DND-41 (cell line): ENCODE data around the gene COL6A2.
"Not testable (repeated sequence)": the region's sequence is repeated elsewhere in the genome, so short reads cannot be mapped to it uniquely, and the experiment has no call there.

Experiments used
- ATAC-seq: fragments of 200-7000 bp; cut with Tn5 transposase; 3 replicates; pipeline ENCODE4 v1.9.1; 2021; ENCODE audit warnings: low read depth; ENCODE audit not compliant: insufficient read depth
- DNase-seq: peaks from one replicate; pipeline ENCODE4 v3.0.0-alpha.2; 2020
- H2AFZ ChIP-seq: 2 replicates; pipeline ENCODE4 v1.6.0; 2012; ENCODE audit warnings: low read depth, low read length
- H3K27ac ChIP-seq: 2 replicates; pipeline ENCODE4 v1.5.1; 2012; ENCODE audit warnings: low read length, inconsistent platforms
- H3K27me3 ChIP-seq: fragments of 200-600 bp; sonication (generic); 2 replicates; pipeline ENCODE4 v1.6.0; 2012; ENCODE audit warnings: low read length, mild to moderate bottlenecking, inconsistent platforms; ENCODE audit not compliant: insufficient read depth, poor library complexity
- H3K36me3 ChIP-seq: 2 replicates; pipeline ENCODE4 v1.5.1; 2012; ENCODE audit warnings: low read length, inconsistent platforms; ENCODE audit not compliant: insufficient read depth
- H3K4me1 ChIP-seq: 2 replicates; pipeline ENCODE4 v1.5.1; 2012; ENCODE audit warnings: mild to moderate bottlenecking, low read length; ENCODE audit not compliant: insufficient read depth
- H3K4me2 ChIP-seq: 2 replicates; pipeline ENCODE4 v1.6.0; 2012; ENCODE audit warnings: mild to moderate bottlenecking, moderate library complexity, low read length, inconsistent platforms; ENCODE audit not compliant: insufficient read depth
- H3K4me3 ChIP-seq, 2 experiments: fragments of 200-600 bp in 1 of 2; shearing (Covaris generic) in 1 of 2; 2 replicates each; pipeline ENCODE4 v1.5.1; 2012 to 2016; ENCODE audit warnings: inconsistent platforms in 2 of 2, low read length in 2 of 2, mild to moderate bottlenecking in 2 of 2, low read depth in 1 of 2, moderate library complexity in 1 of 2
- H3K79me2 ChIP-seq: 2 replicates; pipeline ENCODE4 v1.6.0; 2012; ENCODE audit warnings: low read length, inconsistent platforms; ENCODE audit not compliant: insufficient read depth
- H3K9ac ChIP-seq: 2 replicates; pipeline ENCODE4 v1.6.0; 2012; ENCODE audit warnings: low read depth, mild to moderate bottlenecking, inconsistent platforms, low read length, moderate library complexity
- H3K9me3 ChIP-seq: 2 replicates; pipeline ENCODE4 v1.5.1; 2012; ENCODE audit warnings: low read length, moderate library complexity, mild to moderate bottlenecking, inconsistent platforms; ENCODE audit not compliant: insufficient read depth, severe bottlenecking
- H4K20me1 ChIP-seq: 2 replicates; pipeline ENCODE4 v1.6.0; 2012; ENCODE audit warnings: low read length; ENCODE audit not compliant: insufficient read depth
- CTCF ChIP-seq: IDR thresholded peaks from 2 replicates; pipeline ENCODE4 v1.5.1; 2012; ENCODE audit warnings: borderline replicate concordance, low read length, moderate library complexity, mild to moderate bottlenecking; ENCODE audit not compliant: poor library complexity, severe bottlenecking; ENCODE audit errors: extremely low read depth
- EZH2 ChIP-seq: IDR thresholded peaks from 3 replicates; pipeline ENCODE4 v1.6.1; 2012; ENCODE audit warnings: borderline replicate concordance, low read depth, mild to moderate bottlenecking, moderate library complexity, low read length, inconsistent platforms; ENCODE audit not compliant: severe bottlenecking

COL6A2 gene

GRCh38 chr21:46173573-46173972 lies 75.7 kb downstream of the COL6A2 start:
- H3K79me2 ChIP-seq: no peaks in the 10 kb centered on the region
- no peaks in the 10 kb centered on the region for H4K20me1 ChIP-seq
- H3K27ac ChIP-seq: no peak overlapping the region
- no peak overlapping the region for H3K4me2 ChIP-seq
- H3K4me1 ChIP-seq: no peaks in the 10 kb centered on the region
- no peak overlapping the region for H3K9ac ChIP-seq
- no peak overlapping the region for H2AFZ ChIP-seq
- no peaks in the 10 kb centered on the region for H3K27me3 ChIP-seq
- no peaks in the 10 kb centered on the region for H3K9me3 ChIP-seq
- H3K36me3 ChIP-seq: no peaks in the 10 kb centered on the region
- TF ChIP-seq EZH2 (no peak), CTCF (no peak)
- DNase-seq: no peak
- ATAC-seq: no peak
- no peak overlapping the region for H3K4me3 ChIP-seq

- H3K36me3 ChIP-seq, ATAC-seq, H3K27ac ChIP-seq, DNase-seq, H3K9me3 ChIP-seq, H2AFZ ChIP-seq, H3K4me1 ChIP-seq, H4K20me1 ChIP-seq, H3K9ac ChIP-seq, H3K4me2 ChIP-seq, H3K27me3 ChIP-seq, H3K4me3 ChIP-seq, H3K79me2 ChIP-seq: not testable (repeated sequence)
Observed at GRCh38 chr21:46176443-46177129, 78.7 kb downstream of the COL6A2 start.

GRCh38 chr21:46178961-46179360 lies 81.0 kb downstream of the COL6A2 start:
- no peak overlapping the region for H3K9ac ChIP-seq
- no peaks in the 10 kb centered on the region for H3K4me1 ChIP-seq
- H3K27me3 ChIP-seq: no peaks in the 10 kb centered on the region
- no peak overlapping the region for H3K4me2 ChIP-seq
- H3K36me3 ChIP-seq: no peaks in the 10 kb centered on the region
- H3K9me3 ChIP-seq: no peaks in the 10 kb centered on the region
- H2AFZ ChIP-seq: no peak overlapping the region
- DNase-seq (no peak), ATAC-seq (no peak)
- no peak overlapping the region for H3K27ac ChIP-seq
- no peaks in the 10 kb centered on the region for H4K20me1 ChIP-seq
- no peaks in the 10 kb centered on the region for H3K79me2 ChIP-seq
- H3K4me3 ChIP-seq: no peak overlapping the region
- TF ChIP-seq CTCF (no peak), EZH2 (no peak)
